HG03571 (cell line): ENCODE measurements around the gene HECTD3.
"Not testable (repeated sequence)": the region's sequence is repeated elsewhere in the genome, so short reads cannot be mapped to it uniquely, and the experiment has no call there.

Experiments used
- ATAC-seq: cut with Tn5 transposase; IDR thresholded peaks from one replicate; pipeline ENCODE4 v1.9.1; 2021; ENCODE audit not compliant: unreplicated experiment

The HECTD3 gene

GRCh38 chr1:45014321-45015028 is 3.4 kb upstream of the HECTD3 start:
- no peak for ATAC-seq

- no peak for ATAC-seq
These were observed 2.6 kb upstream of the HECTD3 start for GRCh38 chr1:45013551-45014209.

DNA sequence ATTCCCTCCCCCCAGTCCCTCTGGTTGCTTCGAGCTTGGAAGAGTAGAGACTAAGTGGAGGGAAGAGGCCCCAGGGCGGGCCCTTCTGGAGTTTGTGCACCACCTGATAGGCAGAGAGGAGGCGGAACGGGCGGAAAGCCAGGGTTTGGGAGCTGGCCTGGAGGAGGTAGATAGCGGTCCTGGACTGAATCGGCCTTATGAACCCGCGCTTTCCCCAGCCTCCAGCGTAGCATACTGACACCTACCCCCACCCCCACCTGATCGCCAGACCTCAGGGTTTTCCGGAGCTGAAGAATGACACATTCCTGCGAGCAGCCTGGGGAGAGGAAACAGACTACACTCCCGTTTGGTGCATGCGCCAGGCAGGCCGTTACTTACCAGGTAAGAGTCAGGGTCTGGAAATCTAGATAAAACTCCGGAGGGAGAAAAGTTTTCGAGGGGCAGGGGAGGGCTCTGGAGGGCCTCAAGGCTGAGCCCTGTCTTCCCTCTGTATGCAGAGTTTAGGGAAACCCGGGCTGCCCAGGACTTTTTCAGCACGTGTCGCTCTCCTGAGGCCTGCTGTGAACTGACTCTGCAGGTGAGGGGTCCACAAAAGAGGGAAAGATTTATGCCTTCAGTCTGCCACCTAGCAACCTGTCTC is 1.6 kb upstream of the HECTD3 start:
- no peak for ATAC-seq

DNA sequence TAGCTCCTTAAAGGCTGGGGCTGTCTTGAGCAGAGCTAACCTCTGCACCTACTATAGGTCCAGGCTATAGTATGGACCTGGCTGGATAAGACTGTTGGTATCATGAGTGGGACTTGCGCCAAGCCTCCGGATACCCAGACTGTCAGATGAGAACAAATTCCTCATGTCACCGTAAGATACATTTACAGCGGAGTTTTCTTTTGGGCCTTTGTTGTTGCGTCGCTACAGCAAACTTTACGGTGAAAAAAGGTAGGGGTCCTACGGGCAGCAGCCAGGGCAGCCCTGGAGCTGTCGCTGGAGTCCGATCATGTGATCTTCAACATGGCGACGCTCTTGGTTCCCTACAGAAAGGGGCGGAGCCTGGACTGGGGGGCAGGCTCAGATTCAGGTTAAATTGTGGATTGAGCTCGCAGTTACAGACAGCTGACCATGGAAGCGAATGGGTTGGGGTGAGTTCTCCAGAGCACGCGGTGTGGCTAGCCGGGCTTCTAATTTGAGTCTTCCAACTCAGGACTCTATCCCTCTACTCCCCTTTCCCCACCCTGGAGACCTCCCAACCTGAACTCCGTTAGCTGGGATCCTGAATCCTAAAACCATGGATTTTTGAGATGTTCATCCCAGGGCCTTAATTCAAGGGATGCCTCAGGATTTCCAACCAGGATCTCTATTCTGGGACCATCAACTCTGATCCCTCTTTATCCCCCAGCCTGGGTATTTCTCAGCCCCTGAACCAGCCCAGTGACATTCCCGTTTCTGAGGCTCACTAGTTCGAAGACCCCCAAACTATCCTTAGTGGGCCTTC is 914 bp upstream of the HECTD3 start, which contains the start of gene UROD:
TSS of gene UROD (plus strand) at position 418 of the 802 bp plus-strand sequence. CDS start at position 430, 12 bp downstream.
- ATAC-seq = peak; percentile 52

DNA sequence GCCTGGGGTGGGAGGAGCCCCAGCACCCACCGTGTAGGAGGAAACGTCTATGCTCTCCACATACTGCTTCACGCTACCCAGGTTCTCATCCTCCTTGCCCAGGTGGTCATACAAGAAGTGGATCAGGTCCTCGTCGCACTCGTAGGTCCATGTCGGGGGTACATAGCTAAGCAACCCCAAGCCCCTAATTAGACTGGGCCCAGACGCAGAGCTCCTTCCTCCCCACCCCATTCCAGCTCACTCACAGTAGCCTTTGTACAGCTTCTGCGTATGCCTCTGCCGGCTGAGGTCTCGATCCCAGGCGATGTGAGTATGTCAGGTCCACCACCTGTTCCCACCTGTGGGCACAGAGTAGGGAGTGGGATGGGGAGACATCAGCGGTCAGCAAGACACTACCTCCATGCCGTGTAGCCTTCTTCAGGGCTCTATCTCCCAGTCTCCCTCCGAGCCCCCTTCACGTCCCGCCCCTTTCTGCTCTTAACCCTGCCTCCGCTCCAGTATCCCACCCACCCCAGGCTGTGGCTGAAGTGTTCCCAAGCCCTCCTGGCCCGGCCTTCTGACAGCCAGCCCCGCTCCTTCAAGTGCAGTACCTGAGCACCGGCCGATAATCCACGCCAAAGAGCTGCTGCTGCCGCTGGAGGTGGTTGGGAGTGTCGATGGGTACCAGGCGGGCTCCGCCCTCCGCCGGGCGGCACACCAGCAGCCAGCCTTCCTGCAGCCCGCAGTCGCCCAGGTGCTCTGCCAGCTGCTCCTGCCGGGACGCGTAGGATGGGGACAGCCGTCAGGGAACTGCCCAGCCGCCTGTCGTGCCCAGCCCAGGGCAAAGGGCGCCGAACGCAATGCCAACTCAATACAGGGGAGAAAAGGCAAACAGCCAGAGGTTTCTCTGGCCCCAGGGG is 919 bp downstream of the HECTD3 start:
- ATAC-seq = no peak

DNA sequence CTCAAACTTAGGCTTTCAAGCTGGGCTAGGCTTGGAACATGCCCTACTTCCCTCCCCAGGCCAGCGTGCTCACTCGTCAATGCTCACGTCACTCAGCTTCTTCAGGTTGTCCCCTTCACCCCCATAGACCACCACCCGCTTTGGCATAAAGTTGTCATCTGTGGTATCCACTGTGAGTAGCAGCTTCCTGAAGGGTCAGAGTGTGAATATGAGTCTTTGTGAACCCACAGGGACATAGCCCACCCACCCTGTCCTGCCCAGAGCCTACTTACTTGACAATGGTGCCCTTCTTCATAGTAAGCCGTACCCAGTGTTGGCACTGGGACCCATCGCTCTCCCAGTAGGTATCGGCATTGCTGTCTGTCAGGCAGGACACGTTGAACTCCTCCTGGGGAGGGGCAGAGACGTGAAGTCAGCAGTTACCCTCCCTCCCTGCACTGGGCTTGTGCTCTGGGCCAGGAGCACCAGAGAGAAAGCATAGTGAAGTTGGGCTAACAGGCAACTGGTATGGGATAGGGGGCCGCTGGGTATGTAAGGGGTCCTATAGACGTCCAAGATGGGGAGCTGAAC is 1.7 kb downstream of the HECTD3 start:
- no peak for ATAC-seq

DNA sequence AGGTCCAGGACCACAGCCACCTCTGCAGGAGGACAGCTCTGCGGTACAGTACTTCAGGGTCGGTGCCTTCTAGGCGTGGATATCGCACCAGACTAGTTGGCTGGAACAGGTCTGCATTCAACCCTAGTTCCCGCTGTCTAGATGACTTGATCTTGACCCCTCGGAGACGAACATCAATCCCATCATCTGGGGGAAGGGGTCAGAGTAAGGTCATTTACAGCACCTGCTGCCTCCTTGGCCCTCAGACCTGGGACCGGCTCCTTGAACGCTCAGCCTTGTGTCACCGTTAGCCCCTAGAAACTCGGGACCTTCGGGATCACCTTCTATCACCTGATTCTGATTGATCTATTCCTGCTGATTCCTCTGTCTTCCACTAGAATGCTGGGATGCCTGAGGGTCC is 2.6 kb downstream of the HECTD3 start:
- no peak for ATAC-seq

DNA sequence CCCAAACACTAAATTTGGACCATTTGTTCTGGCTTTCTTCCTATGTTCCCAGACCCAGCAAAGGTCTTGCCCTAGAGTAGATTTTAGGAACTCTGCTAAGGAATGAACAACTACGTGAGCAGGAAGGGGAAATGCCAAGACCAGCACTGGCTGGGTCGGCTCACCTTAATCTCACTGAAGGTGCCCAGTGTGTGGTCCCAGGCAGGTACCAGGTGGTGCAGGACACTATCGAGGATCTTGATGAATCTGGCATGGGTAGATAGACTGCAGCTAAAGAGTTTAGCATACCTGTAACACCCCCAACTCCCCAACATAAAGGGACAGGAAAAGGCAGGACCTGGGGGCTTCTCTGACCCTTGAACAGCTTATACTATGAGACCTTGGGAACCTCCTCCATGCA is 3.0 kb downstream of the HECTD3 start:
- no peak for ATAC-seq

- no peak for ATAC-seq
These were observed 3.8 kb downstream of the HECTD3 start for GRCh38 chr1:45007311-45007710.

- ATAC-seq = no peak
These were observed 5.4 kb downstream of the HECTD3 start for GRCh38 chr1:45005761-45006160.

DNA sequence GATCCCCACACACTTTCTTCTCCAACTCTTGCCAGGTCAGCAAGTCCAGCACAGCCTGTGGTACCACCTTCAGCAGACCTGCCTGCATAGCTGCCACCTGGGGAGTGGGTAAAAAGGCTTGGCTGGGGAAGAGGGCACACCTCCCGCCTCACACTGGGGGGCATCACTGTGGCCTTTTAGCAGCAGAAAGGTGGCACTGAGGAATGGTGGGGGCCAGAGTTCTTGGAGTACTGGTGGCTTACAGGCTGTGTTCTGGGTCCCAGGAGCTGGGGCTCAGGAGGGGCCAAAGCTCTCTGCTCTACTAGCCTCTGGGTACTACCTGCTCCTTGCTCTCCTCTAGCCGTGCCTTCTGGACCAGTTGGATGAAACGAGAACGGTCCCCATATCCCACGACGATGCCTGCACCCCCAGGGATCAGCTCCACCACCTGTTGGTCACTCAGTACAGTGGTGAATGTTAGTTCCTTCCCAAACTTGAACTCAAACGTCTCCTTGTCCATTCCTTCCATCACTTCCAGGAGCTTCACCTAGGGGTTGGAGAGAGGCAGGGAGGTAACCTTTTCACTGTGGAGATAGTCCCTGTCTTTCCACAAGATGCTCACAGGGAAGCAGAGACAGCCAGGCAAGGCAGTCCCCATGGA is 6.7 kb downstream of the HECTD3 start:
- ATAC-seq = no peak

GRCh38 chr1:45003741-45004140 is 7.4 kb downstream of the HECTD3 start:
- ATAC-seq = no peak

DNA sequence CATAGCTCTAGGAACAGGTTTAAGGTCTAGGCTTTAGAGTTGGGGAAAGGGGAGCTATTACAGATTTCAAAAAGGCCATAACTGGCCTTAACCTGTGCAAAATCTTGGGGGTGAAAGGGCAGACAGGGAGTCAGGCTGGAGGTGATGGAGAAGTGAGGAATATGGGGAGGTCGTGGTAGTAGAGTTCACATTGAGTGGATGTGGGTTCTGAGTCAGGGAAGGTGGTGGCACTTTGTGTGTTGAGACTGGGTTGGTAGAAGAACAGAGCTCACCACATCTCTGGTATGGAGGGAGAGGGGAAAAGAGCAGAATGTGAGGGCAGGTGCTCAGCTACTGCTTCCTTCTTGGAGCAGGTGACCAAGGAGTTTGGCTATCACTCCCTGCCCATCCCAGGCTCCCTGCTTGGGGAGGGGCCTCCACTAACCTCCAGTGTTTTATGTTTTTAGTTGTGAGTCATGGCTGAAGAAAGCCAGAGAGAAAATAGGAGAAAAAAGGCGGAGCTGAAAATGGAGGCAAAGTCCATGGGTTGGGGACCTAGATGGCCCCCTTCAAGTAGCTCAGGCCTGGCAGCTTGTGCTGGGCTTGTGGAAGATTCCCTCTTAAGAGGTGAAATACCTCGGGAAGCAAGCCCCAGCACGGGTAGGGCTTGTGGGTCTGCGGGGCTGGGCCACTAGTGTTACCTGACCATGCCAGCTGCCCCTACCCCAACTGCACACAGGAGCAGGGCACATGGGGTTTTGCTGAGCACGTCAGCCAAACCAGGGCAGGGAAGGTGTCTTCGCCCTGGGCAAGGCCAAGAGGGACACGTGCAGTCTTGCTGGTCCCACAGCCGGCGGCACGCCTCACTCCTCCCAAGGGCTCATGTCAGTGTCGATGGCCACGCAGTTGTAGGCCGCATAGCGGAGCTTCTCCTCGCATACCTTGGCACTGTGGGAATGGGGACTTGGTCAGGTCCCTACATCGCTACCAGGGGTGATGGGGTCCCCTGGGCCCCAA is 8.2 kb downstream of the HECTD3 start:
- no peak for ATAC-seq

DNA sequence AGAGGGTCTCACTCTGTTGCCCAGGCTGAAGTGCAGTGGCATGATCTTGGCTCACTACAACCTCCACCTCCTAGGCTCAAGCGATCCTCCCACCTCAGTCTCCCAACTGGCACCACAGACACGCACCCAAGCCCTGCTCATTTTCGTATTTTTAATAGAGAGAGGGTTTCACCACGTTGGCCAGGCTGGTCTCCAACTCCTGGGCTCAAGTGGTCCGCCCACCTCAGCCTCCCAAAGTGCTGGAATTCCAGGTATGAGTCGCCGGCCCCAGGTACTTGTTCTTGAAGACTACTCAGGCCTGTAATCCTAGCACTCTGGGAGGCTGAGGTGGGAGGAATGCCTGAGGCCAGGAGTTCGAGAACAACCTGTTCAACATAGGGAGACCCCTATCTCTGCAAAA is 9.5 kb downstream of the HECTD3 start:
- not testable (repeated sequence) for ATAC-seq

GRCh38 chr1:45001011-45001481 is 10.1 kb downstream of the HECTD3 start:
- ATAC-seq = no peak

DNA sequence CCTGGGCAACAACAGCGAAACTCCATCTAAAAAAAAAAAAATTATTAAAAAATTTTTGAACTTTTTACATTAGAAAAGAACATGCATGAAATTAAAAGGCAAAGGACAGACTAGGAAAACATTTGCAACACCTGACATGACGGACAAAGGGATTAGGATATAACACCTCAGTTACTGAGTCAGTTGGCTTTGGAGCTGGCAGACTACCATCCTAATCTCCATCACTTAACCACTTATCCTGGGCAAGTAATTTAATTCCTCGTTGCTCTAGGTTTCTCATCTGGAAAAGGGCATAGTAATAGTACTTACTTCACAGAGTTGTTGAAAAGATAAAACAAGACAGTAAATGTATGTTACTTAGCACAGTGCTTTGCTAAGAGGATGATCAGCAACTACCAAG is 11.9 kb downstream of the HECTD3 start:
- no peak for ATAC-seq

DNA sequence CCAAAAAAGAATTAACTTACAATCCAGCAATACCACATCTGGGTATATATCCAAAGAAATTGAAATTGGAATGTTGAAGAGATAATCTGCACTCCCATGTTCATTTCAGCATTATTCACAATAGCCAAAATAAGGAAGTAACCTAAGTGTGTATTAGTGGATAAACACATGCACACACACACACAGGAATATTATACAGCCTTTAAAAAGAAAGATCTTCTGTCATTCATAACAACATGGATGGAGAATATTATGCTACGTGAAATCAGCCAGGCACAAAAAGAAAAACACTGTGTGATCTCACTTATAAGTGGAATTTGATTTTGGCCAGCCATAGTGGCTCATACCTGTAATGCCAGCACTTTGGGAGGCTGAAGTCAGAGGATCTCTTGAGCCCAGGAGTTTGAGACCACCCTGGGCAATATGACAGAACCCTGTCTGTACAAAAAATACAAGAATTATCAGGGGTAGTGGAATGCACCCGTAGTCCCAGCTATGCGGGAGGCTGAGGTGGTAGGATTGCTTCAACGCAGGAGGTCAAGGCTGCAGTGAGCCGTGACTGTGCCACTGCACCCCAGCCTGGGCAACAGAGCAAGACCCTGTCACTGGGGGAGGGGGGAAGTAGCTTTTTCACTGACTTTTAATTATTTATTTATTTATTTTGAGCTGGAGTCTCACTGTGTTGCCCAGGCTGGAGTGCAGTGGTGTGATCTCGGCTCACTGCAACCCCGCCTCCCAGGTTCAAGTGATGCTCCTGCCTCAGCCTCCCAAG is 15.5 kb downstream of the HECTD3 start:
- no peak for ATAC-seq
